K562 (cell line): ENCODE results near the gene RASSF3. TPM values are rescaled to one million over a fixed set of nuclear protein-coding genes. Genes with fewer than 3 reads are reported as not detected.
A peak's percentile ranks its signal among the peaks of the same experiment; 100 is the strongest.

Experiments
- BCOR ChIP-seq: fragments of 450-650 bp; IDR thresholded peaks from 2 replicates; pipeline ENCODE4 v1.6.1; 2016
- CREM ChIP-seq: IDR thresholded peaks from 2 replicates; pipeline ENCODE4 v1.6.1; 2014; ENCODE audit warnings: antibody characterized with exemption, low read depth
- CXXC5 ChIP-seq: fragments of 250-450 bp; sonication (Bioruptor Pico); IDR thresholded peaks from 2 replicates; pipeline ENCODE4 v1.8.0; 2022; ENCODE audit warnings: inconsistent platforms, mild to moderate bottlenecking, moderate library complexity
- EHMT2 ChIP-seq: fragments of 450-650 bp; IDR thresholded peaks from 2 replicates; pipeline ENCODE4 v1.6.1; 2018; ENCODE audit warnings: antibody characterized with exemption
- ETV1 ChIP-seq: fragments of 450-650 bp; conservative IDR thresholded peaks from 2 replicates; pipeline ENCODE4 v1.6.1; 2016; ENCODE audit warnings: missing genetic modification characterization, control low read depth, low read depth, missing compliant biosample characterization
- GTF2F1 ChIP-seq: IDR thresholded peaks from 2 replicates; pipeline ENCODE4 v1.6.1; 2011; ENCODE audit warnings: low read depth, low read length, improper control_type of control experiment
- HDAC1 ChIP-seq, 2 experiments: fragments of 450-650 bp; IDR thresholded peaks; 2 replicates each; pipeline ENCODE4 v1.6.1; 2016 to 2017; ENCODE audit warnings: inconsistent platforms in 1 of 2, mild to moderate bottlenecking in 1 of 2, moderate library complexity in 1 of 2
- HMG20A ChIP-seq: fragments of 450-650 bp; formaldehyde crosslinking; conservative IDR thresholded peaks from 2 replicates; pipeline ENCODE4 v1.4.0; 2020; ENCODE audit warnings: mild to moderate bottlenecking, mixed read lengths
- KDM5B ChIP-seq: fragments of 200-600 bp; sonication (generic); IDR thresholded peaks from 2 replicates; pipeline ENCODE4 v1.6.1; 2012; ENCODE audit warnings: low read depth, mild to moderate bottlenecking, moderate library complexity, low read length, control low read depth, inconsistent platforms; ENCODE audit not compliant: insufficient replicate concordance
- MED1 ChIP-seq: sonication (generic); formaldehyde crosslinking; IDR thresholded peaks from 2 replicates; pipeline ENCODE4 v1.8.1; 2023; ENCODE audit warnings: missing genetic modification reagents, borderline replicate concordance
- MIER1 ChIP-seq: fragments of 450-650 bp; IDR thresholded peaks from 2 replicates; pipeline ENCODE4 v1.6.1; 2016; ENCODE audit warnings: antibody characterized with exemption, mild to moderate bottlenecking, low read depth
- MTA3 ChIP-seq: fragments of 450-650 bp; formaldehyde crosslinking; IDR thresholded peaks from 2 replicates; pipeline ENCODE4 v1.6.1; 2017; ENCODE audit warnings: mild to moderate bottlenecking, borderline replicate concordance
- NFATC3 ChIP-seq: fragments of 450-650 bp; IDR thresholded peaks from 2 replicates; pipeline ENCODE4 v1.6.1; 2017; ENCODE audit warnings: mild to moderate bottlenecking
- PML ChIP-seq: IDR thresholded peaks from 2 replicates; pipeline ENCODE4 v1.6.1; 2012; ENCODE audit warnings: low read length, inconsistent platforms
- POU5F1 ChIP-seq: fragments of 150-350 bp; IDR thresholded peaks from 2 replicates; pipeline ENCODE4 v1.6.1; 2014; ENCODE audit warnings: borderline replicate concordance, low read length, low read depth, mild to moderate bottlenecking; ENCODE audit not compliant: partially characterized antibody
- PURB ChIP-seq: sonication (generic); formaldehyde crosslinking; IDR thresholded peaks from 2 replicates; pipeline ENCODE4 v1.9.0; 2021; ENCODE audit warnings: low read depth, mild to moderate bottlenecking, missing genetic modification reagents
- SAFB ChIP-seq: fragments of 200-400 bp; formaldehyde crosslinking; IDR thresholded peaks from 2 replicates; pipeline ENCODE4 v1.6.1; 2017; ENCODE audit warnings: low read depth, low read length, borderline replicate concordance
- SETDB1 ChIP-seq: IDR thresholded peaks from one replicate; pipeline ENCODE4 v1.6.1; 2012; ENCODE audit warnings: low read length, control low read depth, inconsistent platforms
- SOX6 ChIP-seq: fragments of 450-650 bp; IDR thresholded peaks from 2 replicates; pipeline ENCODE4 v1.6.1; 2014; ENCODE audit warnings: mild to moderate bottlenecking
- ZNF23 ChIP-seq: fragments of 250-450 bp; sonication (Bioruptor Pico); IDR thresholded peaks from 2 replicates; pipeline ENCODE4 v1.4.0; 2020; ENCODE audit warnings: mild to moderate bottlenecking
- ZNF311 ChIP-seq: fragments of 250-450 bp; sonication (Bioruptor Pico); IDR thresholded peaks from 2 replicates; pipeline ENCODE4 v1.4.0; 2020; ENCODE audit warnings: mild to moderate bottlenecking, moderate library complexity
- ZNF551 ChIP-seq: fragments of 250-450 bp; sonication (Bioruptor Pico); IDR thresholded peaks from 2 replicates; pipeline ENCODE4 v1.5.0; 2021; ENCODE audit warnings: mild to moderate bottlenecking, moderate library complexity
- ZNF76 ChIP-seq: fragments of 250-450 bp; sonication (Bioruptor Pico); IDR thresholded peaks from 2 replicates; pipeline ENCODE4 v1.4.0; 2020; ENCODE audit warnings: mild to moderate bottlenecking, moderate library complexity, borderline replicate concordance
- ZNF79 ChIP-seq: fragments of 250-450 bp; sonication (Bioruptor Pico); IDR thresholded peaks from 2 replicates; pipeline ENCODE4 v1.4.0; 2020; ENCODE audit warnings: low read depth, mild to moderate bottlenecking, moderate library complexity
- polyA plus RNA-seq, 8 experiments: library from polyadenylated mRNA; depleted of rRNA in 4 of 8; stranded (reverse) in 5 of 8; unstranded in 3 of 8; fragments of >200 nt; fragmentation: Nextera tagmentation in 2 of 8; fragmentation: Illumina TruSeq in 1 of 8; extraction: Ambion mirVana in 2 of 8; extraction: Trizol in 1 of 8; gene quantifications; 2 replicates each; pipeline versions ENCODE4 v1.2.1 to v1.2.3, GENCODE V29; 2011 to 2014; ENCODE audit warnings: inconsistent platforms in 1 of 8, missing spikeins in 1 of 8
- total RNA-seq, 7 experiments: library from RNA; depleted of rRNA in 6 of 7; stranded (reverse); fragments of >200 nt in 6 of 7; fragmentation: Illumina TruSeq in 2 of 7; extraction: Trizol in 2 of 7; gene quantifications; 2 replicates each; pipeline versions ENCODE4 v1.2.1 to v1.2.3, GENCODE V29; 2011 to 2021; ENCODE audit warnings: low replicate concordance in 1 of 7
- TF ChIP-seq, protein P1 (sequence below): fragments of 450-650 bp; formaldehyde crosslinking; IDR thresholded peaks from 2 replicates; pipeline ENCODE4 v1.4.0; 2022; ENCODE audit warnings: missing genetic modification characterization
- TF ChIP-seq, protein P2 (sequence below): sonication (generic); IDR thresholded peaks from 2 replicates; pipeline ENCODE4 v1.6.1; 2016
- TF ChIP-seq, protein P3 (sequence below): fragments of 250-450 bp; sonication (Bioruptor Pico); IDR thresholded peaks from 2 replicates; pipeline ENCODE4 v1.6.1; 2021; ENCODE audit warnings: mild to moderate bottlenecking
- TF ChIP-seq, protein P4 (sequence below): fragments of 450-650 bp; conservative IDR thresholded peaks from 2 replicates; pipeline ENCODE4 v1.6.1; 2016; ENCODE audit warnings: missing genetic modification characterization, low read depth, mild to moderate bottlenecking, control low read depth, missing compliant biosample characterization

The RASSF3 gene
- total and polyA plus RNA-seq, 9 of the 15 experiments (the other 6 are each of a cell fraction or from before 2014, with no cell fraction given): 3.7 to 39.2 (median 20.2) TPM

DNA sequence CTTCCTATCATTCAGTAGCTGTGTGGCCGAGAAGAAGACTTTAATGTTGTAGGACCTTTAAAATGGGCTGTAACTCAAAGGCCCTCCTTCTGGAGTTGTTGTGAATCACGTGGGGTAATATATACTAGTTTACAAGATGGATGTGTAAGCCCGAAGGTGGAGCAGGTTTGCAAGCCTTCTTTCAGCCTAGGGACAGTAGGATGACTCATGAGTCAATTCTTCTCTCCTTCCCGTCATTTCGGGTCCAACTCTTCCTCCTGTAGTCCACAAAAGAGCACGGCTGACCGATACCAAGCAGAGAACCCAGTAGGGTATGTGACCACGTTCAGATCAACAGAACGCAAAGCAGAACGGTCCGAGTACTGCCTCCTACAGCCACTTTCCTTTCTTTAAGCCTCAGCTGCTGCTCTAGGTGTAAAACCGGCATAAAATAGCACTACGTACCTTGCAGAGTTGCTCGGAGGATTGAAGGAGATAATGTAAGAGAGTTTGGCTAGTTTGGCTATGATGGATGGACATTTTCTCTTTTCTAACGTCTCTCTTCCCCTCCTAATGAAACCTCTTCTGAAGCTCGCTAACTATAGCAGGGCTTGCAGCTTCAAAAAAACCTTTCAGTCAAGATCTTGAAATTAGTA, 1.3 kb upstream of the RASSF3 start (continued):
- TF ChIP-seq CXXC5 (CRISPR knock-in tag) (no peak), HDAC1 (IDR thresholded peaks at IDR 0.05) (peak in 1 of 2 experiments; percentile 79; a peak in 2 of 4 replicates), EHMT2 (peak; percentile 75; the same call in 1 of the 2 replicates), MTA3 (0 out of 2 replicates have a peak, but pooled peaks have one; percentile 25), NFATC3 (no peak), ZNF551 (CRISPR knock-in tag) (no peak), SETDB1 (no peak), SOX6 (peak; percentile 49), PURB (no peak), PML (no peak), ZNF79 (CRISPR knock-in tag) (no peak), HMG20A (no peak), MED1 (no peak), ETV1 (tag) (no peak), KDM5B (peak; percentile 68), ZNF311 (no peak), BCOR (peak; percentile 39), GTF2F1 (peak; percentile 12; the same call in 1 of the 2 replicates), MIER1 (no peak), SAFB (no peak), POU5F1 (no peak), ZNF76 (CRISPR knock-in tag) (no peak), ZNF23 (CRISPR knock-in tag) (no peak), CREM (no peak)
- TF ChIP-seq, protein P1, sequence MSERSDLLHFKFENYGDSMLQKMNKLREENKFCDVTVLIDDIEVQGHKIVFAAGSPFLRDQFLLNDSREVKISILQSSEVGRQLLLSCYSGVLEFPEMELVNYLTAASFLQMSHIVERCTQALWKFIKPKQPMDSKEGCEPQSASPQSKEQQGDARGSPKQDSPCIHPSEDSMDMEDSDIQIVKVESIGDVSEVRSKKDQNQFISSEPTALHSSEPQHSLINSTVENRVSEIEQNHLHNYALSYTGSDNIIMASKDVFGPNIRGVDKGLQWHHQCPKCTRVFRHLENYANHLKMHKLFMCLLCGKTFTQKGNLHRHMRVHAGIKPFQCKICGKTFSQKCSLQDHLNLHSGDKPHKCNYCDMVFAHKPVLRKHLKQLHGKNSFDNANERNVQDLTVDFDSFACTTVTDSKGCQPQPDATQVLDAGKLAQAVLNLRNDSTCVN: 0 out of 2 replicates have a peak, but pooled peaks have one; percentile 54
- TF ChIP-seq, protein P2, sequence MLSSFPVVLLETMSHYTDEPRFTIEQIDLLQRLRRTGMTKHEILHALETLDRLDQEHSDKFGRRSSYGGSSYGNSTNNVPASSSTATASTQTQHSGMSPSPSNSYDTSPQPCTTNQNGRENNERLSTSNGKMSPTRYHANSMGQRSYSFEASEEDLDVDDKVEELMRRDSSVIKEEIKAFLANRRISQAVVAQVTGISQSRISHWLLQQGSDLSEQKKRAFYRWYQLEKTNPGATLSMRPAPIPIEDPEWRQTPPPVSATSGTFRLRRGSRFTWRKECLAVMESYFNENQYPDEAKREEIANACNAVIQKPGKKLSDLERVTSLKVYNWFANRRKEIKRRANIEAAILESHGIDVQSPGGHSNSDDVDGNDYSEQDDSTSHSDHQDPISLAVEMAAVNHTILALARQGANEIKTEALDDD: peak; percentile 74
- TF ChIP-seq, protein P3, sequence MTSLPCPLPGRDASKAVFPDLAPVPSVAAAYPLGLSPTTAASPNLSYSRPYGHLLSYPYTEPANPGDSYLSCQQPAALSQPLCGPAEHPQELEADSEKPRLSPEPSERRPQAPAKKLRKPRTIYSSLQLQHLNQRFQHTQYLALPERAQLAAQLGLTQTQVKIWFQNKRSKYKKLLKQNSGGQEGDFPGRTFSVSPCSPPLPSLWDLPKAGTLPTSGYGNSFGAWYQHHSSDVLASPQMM (CRISPR knock-in tag): no peak
- TF ChIP-seq, protein P4, sequence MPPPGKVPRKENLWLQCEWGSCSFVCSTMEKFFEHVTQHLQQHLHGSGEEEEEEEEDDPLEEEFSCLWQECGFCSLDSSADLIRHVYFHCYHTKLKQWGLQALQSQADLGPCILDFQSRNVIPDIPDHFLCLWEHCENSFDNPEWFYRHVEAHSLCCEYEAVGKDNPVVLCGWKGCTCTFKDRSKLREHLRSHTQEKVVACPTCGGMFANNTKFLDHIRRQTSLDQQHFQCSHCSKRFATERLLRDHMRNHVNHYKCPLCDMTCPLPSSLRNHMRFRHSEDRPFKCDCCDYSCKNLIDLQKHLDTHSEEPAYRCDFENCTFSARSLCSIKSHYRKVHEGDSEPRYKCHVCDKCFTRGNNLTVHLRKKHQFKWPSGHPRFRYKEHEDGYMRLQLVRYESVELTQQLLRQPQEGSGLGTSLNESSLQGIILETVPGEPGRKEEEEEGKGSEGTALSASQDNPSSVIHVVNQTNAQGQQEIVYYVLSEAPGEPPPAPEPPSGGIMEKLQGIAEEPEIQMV (tag): no peak
